BE2C (cell line): ENCODE data around the gene CCDC34.

Experiments
- DNase-seq: peaks from one replicate; pipeline ENCODE4 v3.0.0-alpha.2; 2020
- H3K27me3 ChIP-seq: fragments of 250-450 bp; sonication (Bioruptor Pico); 2 replicates; pipeline ENCODE4 v1.5.1; 2020; ENCODE audit warnings: mild to moderate bottlenecking
- H3K36me3 ChIP-seq: fragments of 250-450 bp; sonication (Bioruptor Pico); 2 replicates; pipeline ENCODE4 v1.5.1; 2020; ENCODE audit warnings: mild to moderate bottlenecking
- H3K4me1 ChIP-seq: fragments of 250-450 bp; sonication (Bioruptor Pico); 2 replicates; pipeline ENCODE4 v1.5.1; 2020
- H3K4me3 ChIP-seq: 2 replicates; pipeline ENCODE4 v1.5.1; 2011; ENCODE audit warnings: low read depth, low read length
- H3K9me3 ChIP-seq: fragments of 250-450 bp; sonication (Bioruptor Pico); 2 replicates; pipeline ENCODE4 v1.5.1; 2020
- TF ChIP-seq, protein P1 (sequence below): IDR thresholded peaks from 2 replicates; pipeline ENCODE4 v1.5.1; 2012; ENCODE audit warnings: mild to moderate bottlenecking, low read depth, low read length

Gene CCDC34

GRCh38 chr11:27408246-27408800 lies 45.3 kb upstream of the CCDC34 start:
- H3K36me3 ChIP-seq: no peaks in the 10 kb centered on the region
- no peaks in the 10 kb centered on the region for H3K9me3 ChIP-seq
- no peaks in the 10 kb centered on the region for H3K27me3 ChIP-seq
- H3K4me3 ChIP-seq: no peak overlapping the region
- no peak for DNase-seq
- H3K4me1 ChIP-seq: no peaks in the 10 kb centered on the region
- TF ChIP-seq, protein P1, sequence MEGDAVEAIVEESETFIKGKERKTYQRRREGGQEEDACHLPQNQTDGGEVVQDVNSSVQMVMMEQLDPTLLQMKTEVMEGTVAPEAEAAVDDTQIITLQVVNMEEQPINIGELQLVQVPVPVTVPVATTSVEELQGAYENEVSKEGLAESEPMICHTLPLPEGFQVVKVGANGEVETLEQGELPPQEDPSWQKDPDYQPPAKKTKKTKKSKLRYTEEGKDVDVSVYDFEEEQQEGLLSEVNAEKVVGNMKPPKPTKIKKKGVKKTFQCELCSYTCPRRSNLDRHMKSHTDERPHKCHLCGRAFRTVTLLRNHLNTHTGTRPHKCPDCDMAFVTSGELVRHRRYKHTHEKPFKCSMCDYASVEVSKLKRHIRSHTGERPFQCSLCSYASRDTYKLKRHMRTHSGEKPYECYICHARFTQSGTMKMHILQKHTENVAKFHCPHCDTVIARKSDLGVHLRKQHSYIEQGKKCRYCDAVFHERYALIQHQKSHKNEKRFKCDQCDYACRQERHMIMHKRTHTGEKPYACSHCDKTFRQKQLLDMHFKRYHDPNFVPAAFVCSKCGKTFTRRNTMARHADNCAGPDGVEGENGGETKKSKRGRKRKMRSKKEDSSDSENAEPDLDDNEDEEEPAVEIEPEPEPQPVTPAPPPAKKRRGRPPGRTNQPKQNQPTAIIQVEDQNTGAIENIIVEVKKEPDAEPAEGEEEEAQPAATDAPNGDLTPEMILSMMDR: no peak

- no peak for DNase-seq
- Histone ChIP-seq H3K36me3 (no peaks in the 10 kb centered on the region), H3K4me3 (no peak overlapping the region), H3K4me1 (no peaks in the 10 kb centered on the region), H3K27me3 (no peaks in the 10 kb centered on the region), H3K9me3 (no peaks in the 10 kb centered on the region)
- TF ChIP-seq, protein P1: no peak
Measured at GRCh38 chr11:27406498-27407354, 43.7 kb upstream of the CCDC34 start.

DNA sequence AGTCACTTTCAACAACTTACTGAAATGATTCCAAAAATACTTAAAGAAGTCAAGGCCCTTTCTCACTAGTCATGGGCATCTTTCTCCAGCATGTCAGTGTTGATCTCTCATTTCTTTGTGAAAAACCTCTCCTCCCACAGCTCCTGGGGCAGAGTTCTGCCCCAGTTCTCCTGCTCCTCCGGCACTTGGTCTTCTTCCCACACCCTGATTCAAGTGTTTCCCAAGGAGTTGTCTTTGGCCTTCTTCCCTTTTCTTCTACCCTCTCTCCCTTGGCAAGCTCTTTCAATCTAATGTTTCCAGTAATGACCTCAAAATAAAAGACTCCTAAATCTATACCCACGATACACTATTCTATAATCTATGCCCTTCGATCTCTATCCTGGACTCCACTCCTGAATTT lies 42.1 kb upstream of the CCDC34 start:
- DNase-seq: no peak

DNA sequence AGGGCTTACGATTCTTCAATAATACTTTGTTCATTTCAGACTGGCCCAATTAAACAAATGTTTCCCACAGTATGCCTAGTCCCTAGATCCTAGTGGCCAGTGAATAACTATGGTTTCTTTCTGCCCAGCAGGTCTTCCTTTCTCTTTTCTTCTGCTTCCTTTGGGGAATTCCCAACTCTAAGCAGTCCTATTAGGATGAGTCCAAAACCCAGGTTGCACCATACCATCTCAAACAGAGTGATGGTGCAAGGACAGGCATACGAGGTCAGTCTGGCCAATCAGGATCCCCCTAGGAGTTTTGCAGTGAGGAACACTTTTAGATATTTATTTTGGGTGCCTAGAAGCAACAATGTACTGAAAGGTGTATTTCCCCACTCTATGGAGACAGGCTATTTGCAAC lies 41.4 kb upstream of the CCDC34 start:
- no peak for DNase-seq
- TF ChIP-seq, protein P1: no peak
- H3K4me1 ChIP-seq: no peaks in the 10 kb centered on the region
- no peaks in the 10 kb centered on the region for H3K36me3 ChIP-seq
- no peaks in the 10 kb centered on the region for H3K27me3 ChIP-seq
- no peak overlapping the region for H3K4me3 ChIP-seq
- H3K9me3 ChIP-seq: no peaks in the 10 kb centered on the region

More for the DNA sequence above, 42.1 kb upstream of the CCDC34 start:
- Histone ChIP-seq H3K4me3 (no peak overlapping the region), H3K9me3 (no peaks in the 10 kb centered on the region), H3K27me3 (no peaks in the 10 kb centered on the region), H3K36me3 (no peaks in the 10 kb centered on the region), H3K4me1 (no peaks in the 10 kb centered on the region)
- TF ChIP-seq, protein P1: no peak

DNA sequence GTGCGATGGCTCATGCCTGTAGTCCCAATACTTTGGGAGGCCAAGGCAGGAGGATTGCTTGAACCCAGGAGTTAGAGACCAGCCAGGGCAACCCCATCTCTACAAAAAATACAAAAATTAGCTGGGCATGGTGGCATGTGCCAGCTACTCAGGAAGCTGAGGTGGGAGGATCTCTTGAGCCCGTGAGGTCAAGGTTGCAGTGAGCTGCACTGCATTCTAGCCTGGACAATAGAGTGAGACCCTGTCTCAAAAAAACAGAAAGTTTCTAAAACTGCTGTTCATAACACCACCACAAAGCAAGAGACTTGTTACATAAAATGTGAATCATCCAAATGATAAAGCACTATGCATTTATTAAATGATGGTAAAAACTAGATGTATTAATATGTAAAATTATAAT lies 40.2 kb upstream of the CCDC34 start:
- TF ChIP-seq, protein P1: no peak
- no peak for DNase-seq
- Histone ChIP-seq H3K36me3 (no peaks in the 10 kb centered on the region), H3K4me3 (no peak overlapping the region), H3K27me3 (no peaks in the 10 kb centered on the region), H3K4me1 (no peaks in the 10 kb centered on the region), H3K9me3 (no peaks in the 10 kb centered on the region)

DNA sequence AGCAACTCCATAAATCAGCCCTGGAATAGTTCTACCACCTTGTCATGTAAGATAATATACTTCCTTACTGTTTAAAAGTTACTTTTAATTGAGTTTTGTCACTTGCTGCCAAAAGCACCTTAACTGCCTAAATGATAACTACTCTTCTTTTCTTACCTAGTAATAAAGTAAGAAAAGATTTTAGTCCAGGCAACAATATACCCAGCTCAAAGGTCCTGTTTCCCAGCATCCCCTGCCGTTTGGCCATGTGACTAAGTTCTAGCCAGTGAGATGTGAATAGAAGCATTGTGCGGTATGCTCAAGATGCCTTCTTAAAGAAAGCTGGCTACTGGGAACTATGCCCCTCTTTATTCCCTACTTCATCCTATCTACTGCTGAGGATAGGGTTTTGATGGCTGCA lies 39.4 kb upstream of the CCDC34 start:
- TF ChIP-seq, protein P1: no peak
- no peak for DNase-seq
- no peaks in the 10 kb centered on the region for H3K9me3 ChIP-seq
- H3K36me3 ChIP-seq: no peaks in the 10 kb centered on the region
- no peaks in the 10 kb centered on the region for H3K27me3 ChIP-seq
- H3K4me3 ChIP-seq: no peak overlapping the region
- H3K4me1 ChIP-seq: no peaks in the 10 kb centered on the region
